HG02642 (cell line): ENCODE data around the gene DMAC2.
"Not testable (repeated sequence)": the region's sequence is repeated elsewhere in the genome, so short reads cannot be mapped to it uniquely, and the experiment has no call there.

Experiments used
- ATAC-seq: cut with Tn5 transposase; IDR thresholded peaks from one replicate; pipeline ENCODE4 v1.9.1; 2021; ENCODE audit warnings: mild to moderate bottlenecking; ENCODE audit not compliant: unreplicated experiment, poor library complexity

DMAC2 gene

DNA sequence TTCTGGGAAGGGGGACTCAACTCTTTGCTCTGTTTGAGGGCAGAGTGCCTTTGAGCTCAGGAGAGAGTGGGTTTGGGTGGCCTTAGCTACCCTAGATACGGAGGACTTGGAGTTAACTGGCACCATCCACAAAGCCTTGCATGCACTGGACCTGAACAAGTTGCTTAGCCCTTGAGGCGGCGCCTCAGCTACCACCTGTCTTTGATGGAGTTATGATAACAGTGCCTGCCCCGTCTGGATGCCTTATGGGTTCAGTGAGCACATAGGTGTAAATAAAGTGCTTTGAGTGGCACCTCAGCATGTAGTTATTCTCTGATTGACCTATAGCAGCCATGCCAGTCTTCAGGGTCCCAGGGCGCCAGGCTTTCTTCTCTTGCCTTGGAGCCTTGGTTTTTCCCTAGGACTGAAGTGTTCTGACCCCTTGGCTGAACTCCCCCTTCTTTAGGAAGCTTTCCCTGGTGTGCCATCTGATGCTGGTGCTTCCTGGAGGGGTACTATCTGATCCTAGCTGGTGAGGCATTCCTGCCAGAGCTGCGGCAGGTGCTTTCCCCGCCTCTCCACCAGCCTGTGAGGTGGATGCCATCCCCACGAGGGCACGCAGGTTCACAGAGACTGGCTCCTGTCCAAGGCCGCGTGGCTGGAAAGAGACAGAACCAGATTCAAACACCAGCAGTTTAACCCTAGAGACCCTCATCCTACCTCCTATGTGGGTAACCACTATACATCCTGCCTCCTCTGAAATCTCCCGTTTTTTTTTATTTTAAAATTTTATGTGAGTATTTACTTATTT lies 36.3 kb downstream of the DMAC2 start:
- ATAC-seq, result no peak

DNA sequence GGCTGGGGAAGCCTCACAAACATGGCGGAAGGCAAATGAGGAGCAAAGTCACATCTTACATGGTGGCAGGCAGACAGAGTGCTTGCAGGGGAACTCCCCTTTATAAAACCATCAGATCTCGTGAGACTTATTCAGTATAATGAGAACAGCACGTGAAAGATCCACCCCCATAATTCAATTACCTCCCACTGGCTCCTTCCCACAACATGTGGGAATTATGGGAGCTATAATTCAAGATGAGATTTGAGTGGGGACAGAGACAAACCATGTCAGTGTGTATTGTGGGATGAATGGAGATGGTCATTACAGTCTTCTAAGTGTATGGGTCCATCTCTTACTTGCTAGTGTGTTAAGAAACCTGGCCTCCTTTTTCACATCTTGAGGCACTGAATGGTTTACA lies 37.7 kb downstream of the DMAC2 start:
- no peak for ATAC-seq

DNA sequence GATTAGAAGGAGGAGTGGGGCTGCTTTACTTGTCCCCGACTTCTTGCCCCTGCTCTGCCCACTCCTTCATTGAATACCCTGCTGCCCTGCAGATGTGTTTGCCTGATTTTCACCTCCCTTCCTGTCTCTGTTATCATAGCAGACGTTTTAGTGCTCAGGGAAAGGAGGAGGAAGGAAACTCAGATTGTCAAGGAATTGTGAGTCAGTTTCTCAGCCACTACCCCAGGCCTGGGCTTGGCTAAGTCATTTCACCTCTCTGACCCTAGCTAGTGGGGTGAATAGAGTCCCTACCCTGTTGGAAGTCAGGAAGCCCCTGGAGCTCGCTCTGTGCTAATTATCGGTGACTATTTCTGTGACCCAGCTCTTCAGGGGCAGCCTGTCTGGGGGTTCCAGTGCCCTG lies 38.2 kb downstream of the DMAC2 start:
- ATAC-seq, result no peak

DNA sequence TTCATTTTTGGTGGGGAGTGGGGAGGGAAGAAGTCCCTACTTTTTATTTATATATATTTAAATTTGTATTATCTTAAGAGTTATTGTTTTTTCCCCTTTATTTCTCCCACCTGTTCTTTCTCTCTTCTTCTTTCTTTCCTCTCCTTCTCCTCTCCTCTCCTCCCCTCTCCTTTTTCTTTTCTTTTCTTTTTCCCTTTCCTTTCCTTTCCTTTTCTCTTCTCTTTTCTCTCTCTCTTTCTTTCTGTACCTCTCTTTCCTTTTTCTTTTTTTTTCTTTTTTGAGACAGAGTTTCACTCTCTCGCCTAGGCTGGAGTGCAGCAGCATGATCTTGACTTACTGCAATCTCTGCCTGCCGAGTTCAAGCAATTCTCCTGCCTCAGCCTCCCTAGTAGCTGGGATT lies 40.2 kb downstream of the DMAC2 start:
- no peak for ATAC-seq

DNA sequence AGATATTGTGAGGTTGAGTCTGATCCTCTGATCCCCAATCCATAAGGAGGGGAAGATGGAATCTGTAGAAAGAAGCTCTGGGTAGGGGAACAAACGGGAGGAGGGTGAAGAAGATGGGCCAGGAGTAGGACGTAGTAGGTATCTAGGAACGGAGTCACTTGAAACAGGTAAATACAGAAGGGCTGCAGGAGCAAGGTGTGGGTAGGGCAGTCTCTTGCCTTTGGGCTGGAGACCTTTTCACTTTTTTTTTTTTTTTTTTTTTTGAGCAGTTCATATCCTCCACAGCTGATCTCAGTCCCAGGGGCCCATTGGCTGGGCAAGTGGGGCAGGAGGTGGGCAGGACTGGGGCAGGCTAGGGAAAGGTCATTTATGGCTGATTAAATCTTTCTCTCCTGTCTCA lies 40.6 kb downstream of the DMAC2 start:
- ATAC-seq, result no peak

DNA sequence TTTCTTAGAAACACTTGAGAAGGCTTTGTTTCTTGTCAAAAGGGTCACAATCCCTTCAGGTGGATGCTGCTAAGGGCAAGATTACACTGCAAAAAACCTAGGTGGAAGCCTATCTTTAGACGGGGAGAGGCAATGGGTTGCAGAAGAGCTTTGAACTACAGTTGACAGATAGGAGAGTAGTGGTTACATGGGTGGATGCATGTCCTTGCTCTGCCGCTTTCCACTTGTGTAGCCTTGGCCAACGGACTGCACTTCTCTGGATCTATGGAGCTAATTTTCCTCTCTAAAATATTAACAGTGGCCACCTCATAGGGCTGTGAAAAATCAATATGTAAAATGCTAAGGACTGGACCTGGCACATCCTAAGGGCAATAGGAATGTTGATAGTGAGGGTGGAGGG lies 41.1 kb downstream of the DMAC2 start:
- ATAC-seq, result no peak

DNA sequence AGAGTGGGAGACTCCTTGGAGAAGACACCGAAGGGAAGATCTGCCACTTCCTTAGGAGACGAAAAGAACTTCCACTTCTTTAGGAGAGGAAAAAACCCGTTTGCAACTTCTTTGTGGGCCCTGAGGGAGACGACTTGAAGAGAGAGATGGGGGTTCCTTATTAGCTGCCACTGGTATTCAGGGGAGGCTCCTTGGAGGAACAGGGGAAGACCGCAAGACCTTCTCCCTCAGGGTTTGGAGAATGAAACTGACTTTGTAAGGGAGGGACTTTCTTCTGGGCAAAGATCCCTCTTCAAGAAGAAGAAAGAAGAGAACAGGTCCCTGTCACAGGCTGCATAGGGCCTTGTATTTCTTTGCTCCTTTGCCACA lies 41.7 kb downstream of the DMAC2 start:
- ATAC-seq, result no peak

DNA sequence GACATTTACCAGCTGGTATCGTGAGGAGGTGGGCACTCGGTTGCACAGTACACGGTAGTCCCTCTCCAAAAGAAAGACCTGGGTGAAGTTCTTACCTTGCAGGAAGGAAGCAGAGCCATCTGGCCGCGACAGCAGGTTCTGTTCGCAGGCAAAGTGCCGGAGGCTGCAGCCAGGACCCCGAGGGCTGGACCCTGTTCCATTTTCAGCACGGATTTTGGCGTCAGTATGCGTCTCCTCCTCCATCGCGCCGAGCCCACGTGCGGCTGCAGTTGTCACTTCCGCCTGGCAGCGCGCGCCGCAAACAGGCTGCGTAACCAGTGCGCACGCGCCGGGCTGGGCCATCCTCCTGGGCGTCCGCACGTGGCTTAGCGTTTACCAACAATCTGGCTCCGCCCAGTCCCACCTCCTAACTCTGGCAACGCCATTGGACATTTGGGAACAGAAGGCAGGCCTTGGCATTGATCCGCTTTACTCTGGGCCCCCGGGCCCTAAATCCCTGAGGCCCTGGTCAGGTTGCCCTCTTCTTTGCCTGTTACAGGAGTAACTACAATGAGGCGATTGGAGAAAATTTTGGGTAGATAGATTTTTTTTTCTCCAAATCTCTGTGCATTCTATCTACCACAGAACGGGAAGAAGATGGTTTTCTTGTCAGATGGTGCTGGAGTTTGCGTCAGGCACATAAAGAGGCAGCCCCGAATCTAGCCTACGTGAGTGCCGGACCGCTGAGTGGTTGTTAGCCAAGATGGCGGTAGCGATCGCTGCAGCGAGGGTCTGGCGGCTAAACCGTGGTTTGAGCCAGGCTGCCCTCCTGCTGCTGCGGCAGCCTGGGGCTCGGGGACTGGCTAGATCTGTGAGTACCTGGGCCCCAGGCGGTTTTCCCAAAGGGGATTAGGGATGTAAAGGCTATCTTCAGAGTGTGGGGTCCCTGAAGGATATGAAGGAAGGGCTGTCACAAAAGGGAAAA lies 42.3 kb downstream of the DMAC2 start, which contains the start of the genes BCKDHA and EXOSC5:
Gene BCKDHA (plus strand): TSS at position 733 of the 964 bp plus-strand sequence. CDS start 10 bp downstream, at position 743.
Gene EXOSC5 (minus strand): TSS at position 274 of the 964 bp plus-strand sequence. CDS start 31 bp downstream, at position 243.
- peak; percentile 92 for ATAC-seq

DNA sequence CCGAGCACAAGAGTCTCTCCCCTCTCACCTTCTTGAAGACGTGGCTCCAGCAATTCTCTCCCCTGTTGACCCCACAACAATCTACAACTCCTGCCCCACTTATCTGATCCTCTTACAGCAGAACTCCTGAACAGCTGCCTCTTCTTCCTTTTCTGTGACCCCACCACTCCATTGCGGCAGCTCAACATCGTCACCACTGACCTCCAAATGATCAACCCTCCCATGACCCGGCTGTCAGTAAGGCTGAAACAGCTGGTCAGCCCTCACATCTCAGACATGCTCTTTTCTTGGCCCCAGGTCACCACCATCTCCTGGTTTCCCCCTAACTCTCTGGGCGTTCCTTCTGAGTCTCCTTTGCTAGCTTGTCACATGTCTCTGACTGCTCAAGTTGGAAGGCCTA lies 44.4 kb downstream of the DMAC2 start:
- ATAC-seq, result no peak

DNA sequence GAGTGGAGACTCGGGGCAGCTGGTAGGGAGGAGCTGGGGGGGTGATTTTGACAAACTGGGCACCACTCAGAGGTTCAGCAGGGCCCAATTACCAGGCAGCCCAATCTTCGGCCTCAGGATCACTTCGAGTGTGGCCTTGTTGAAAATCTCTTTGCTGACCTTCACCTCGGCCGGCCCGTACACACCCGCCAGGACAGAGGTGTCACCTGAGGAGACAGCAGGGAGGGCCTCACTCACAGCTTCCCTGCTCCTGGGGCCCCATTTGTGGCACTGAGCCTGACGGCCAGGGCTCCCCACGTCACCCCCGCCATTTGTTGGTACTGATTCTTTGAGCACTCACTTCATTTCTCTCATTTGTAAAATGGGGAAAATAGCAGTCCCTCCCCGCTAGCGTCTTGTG lies 46.9 kb downstream of the DMAC2 start:
- no peak for ATAC-seq

DNA sequence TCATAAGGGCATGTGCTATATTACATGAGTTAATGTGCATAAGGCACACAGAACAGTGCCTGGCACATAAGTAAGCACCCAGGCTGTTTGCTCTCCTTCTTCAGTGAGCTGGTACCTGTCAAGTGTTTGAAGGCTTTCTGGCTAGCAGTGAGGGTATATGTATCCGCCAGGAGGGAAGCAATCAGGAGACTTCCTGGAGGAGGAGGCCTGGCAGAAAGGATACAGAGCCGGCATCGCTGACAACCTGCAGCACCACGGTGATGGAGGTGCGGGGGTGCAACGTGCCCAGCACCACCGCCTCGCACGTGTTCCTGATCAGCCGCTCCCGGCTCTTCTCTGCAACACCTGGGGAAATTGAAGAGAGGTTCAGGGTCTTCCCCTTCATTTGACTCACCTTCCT lies 48.1 kb downstream of the DMAC2 start:
- no peak for ATAC-seq

DNA sequence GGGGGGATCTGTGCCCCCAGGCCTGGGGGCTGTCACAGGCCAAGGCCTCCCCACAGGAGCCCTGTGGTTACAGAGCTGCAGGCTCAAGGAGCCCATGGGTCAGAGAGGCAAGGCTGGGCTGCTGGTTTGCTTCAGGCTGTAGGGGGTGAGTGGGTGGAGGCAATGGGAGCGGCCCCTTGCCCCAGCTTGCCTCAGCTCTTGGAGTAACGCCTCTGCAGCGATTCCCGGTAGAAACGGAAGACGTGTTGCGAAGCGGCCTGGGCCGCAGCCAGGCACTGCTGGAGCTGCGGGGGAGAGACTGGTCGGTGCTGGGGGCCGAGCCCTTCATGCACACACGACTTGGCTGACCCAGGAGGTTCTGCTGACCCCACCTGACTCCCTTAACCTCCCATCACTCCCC lies 53.3 kb downstream of the DMAC2 start:
- no peak for ATAC-seq

DNA sequence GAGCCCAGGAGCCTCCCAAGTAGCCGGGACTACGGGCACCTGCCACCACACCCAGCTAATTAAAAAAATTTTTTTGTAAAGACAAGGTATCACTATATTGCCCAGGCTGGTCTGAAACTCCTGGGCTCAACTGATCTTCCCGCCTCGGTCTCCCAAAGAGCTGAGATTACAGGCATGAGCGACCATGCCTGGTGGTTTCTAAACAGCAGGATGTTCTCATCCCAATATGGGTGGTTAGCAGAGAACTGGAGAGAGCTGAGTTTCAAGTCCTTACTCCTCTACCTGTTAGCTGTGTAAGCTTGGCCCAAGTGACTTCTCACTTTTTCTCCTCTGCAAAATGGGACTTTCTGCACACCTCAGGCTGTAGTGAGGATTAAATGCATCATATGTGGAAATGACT lies 55.4 kb downstream of the DMAC2 start:
- ATAC-seq, result no peak

DNA sequence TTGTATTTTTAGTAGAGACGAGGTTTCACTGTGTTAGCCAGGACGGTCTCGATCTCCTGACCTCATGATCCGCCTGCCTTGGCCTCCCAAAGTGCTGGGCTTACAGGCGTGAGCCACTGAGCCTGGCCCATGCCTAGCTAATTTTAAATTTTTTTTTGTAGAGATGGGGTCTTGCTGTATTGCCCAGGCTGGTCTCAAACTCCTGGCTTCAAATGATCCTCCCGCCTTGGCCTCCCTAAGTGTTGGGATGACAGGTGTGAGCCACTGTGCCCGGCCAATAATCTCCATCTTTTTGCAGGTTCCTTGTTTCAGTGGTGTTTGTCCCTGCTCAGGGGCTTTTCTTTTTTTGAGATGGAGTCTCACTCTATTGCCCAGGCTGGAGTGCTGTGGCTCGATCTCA lies 58.2 kb downstream of the DMAC2 start:
- not testable (repeated sequence) for ATAC-seq
